ENCODE measurements around the gene STRADA. TPM values are rescaled to one million over a fixed set of nuclear protein-coding genes. Genes with fewer than 3 reads are reported as not detected.

Gene STRADA
- total and polyA plus RNA-seq, 10 of the 15 experiments (the other 5 are each of a cell fraction or from before 2014, with no cell fraction given) = 13.3 to 54.1 (median 44.0) TPM

- TF ChIP-seq CHD2 (IDR thresholded peaks at IDR 0.05; ENCODE audit: borderline replicate concordance, low read depth, low read length) = no peak
- TF ChIP-seq MEF2A (IDR thresholded peaks at IDR 0.05; ENCODE audit: insufficient read depth, low read depth, low read length) = no peak
- TF ChIP-seq TCF3 (IDR thresholded peaks at IDR 0.05; ENCODE audit: borderline replicate concordance, insufficient read depth, low read depth, low read length) = 0 out of 2 replicates have a peak, but pooled peaks have one; percentile 19
- TF ChIP-seq ZNF687 (IDR thresholded peaks at IDR 0.05) = peak; percentile 72; the same call in 1 of the 2 replicates
- 0 out of 2 replicates have a peak, but pooled peaks have one; percentile 5 for TF ChIP-seq PAX5 (IDR thresholded peaks at IDR 0.05; ENCODE audit: borderline replicate concordance, low read depth, low read length)
- peak; percentile 57 for TF ChIP-seq BCL3 (IDR thresholded peaks at IDR 0.05; ENCODE audit: borderline replicate concordance, insufficient read depth, low read depth, low read length, poor library complexity, severe bottlenecking)
- 0 out of 3 replicates have a peak, but pooled peaks of 1 of the 2 experiments have one; percentile 6 for TF ChIP-seq EGR1 (IDR thresholded peaks at IDR 0.05; ENCODE audit: borderline replicate concordance in 1 of 2, low read depth in 2 of 2, low read length in 2 of 2)
- no peak for TF ChIP-seq NRF1 (conservative IDR thresholded peaks at IDR 0.05; ENCODE audit: low read depth, low read length)
- TF ChIP-seq MYC (IDR thresholded peaks at IDR 0.05; ENCODE audit: insufficient read depth, insufficient read length, insufficient replicate concordance, low read length, severe bottlenecking) = no peak
- TF ChIP-seq MTA3 (IDR thresholded peaks at IDR 0.05; ENCODE audit: borderline replicate concordance, low read length) = peak; percentile 82; the same call in 1 of the 2 replicates
- peak; percentile 32; the same call in 1 of the 2 replicates for TF ChIP-seq PML (IDR thresholded peaks at IDR 0.05; ENCODE audit: low read length)
- TF ChIP-seq POLR2A (IDR thresholded peaks at IDR 0.05; ENCODE audit: low read depth, low read length) = peak; percentile 84
- TF ChIP-seq DPF2 (IDR thresholded peaks at IDR 0.05) = no peak
- no peak for TF ChIP-seq ZNF384 (IDR thresholded peaks at IDR 0.05; ENCODE audit: borderline replicate concordance, low read depth, low read length)
- no peak for TF ChIP-seq NR2C2 (IDR thresholded peaks at IDR 0.05; ENCODE audit: borderline replicate concordance, control insufficient read depth, insufficient read length, low read depth)
- TF ChIP-seq ZBED1 (IDR thresholded peaks at IDR 0.05; ENCODE audit: borderline replicate concordance) = peak; percentile 21; the same call in 1 of the 2 replicates
- TF ChIP-seq PKNOX1 (IDR thresholded peaks at IDR 0.05) = 0 out of 2 replicates have a peak, but pooled peaks have one; percentile 7
- no peak for TF ChIP-seq KLF5 (IDR thresholded peaks at IDR 0.05; ENCODE audit: partially characterized antibody)
Measured at GRCh38 chr17:63694950-63695773, 46.4 kb downstream of the STRADA start (continued).
